DMS79 treated with DMSO at 0.1 percent for 48 hours (cell line): ENCODE results near the gene SAMD4A.

Experiments
- DNase-seq: peaks from one replicate; lab custom pipeline; 2025; lab: John Stamatoyannopoulos, UW

The SAMD4A gene

GRCh38 chr14:54660604-54661111 is 93.7 kb downstream of the SAMD4A start:
- no peak for DNase-seq

GRCh38 chr14:54662491-54663133 is 95.7 kb downstream of the SAMD4A start:
- DNase-seq, result no peak

- no peak for DNase-seq
Observed at GRCh38 chr14:54664961-54665360, 98.0 kb downstream of the SAMD4A start.

- DNase-seq, result no peak
Observed at GRCh38 chr14:54665946-54666345, 99.0 kb downstream of the SAMD4A start.

- DNase-seq, result no peak
Observed at GRCh38 chr14:54667026-54667744, 100.3 kb downstream of the SAMD4A start.

- DNase-seq, result no peak
Observed at GRCh38 chr14:54667764-54668163, 100.8 kb downstream of the SAMD4A start.

- DNase-seq, result no peak
Observed at GRCh38 chr14:54669721-54670561, 103.0 kb downstream of the SAMD4A start.

GRCh38 chr14:54671537-54671936 is 104.6 kb downstream of the SAMD4A start:
- no peak for DNase-seq

- DNase-seq, result no peak
Observed at GRCh38 chr14:54672181-54672580, 105.3 kb downstream of the SAMD4A start.

GRCh38 chr14:54672688-54673087 is 105.8 kb downstream of the SAMD4A start:
- DNase-seq, result no peak

- DNase-seq, result no peak
Observed at GRCh38 chr14:54673193-54674045, 106.5 kb downstream of the SAMD4A start.

- DNase-seq, result no peak
Observed at GRCh38 chr14:54674046-54674741, 107.3 kb downstream of the SAMD4A start.

GRCh38 chr14:54675236-54676128 is 108.6 kb downstream of the SAMD4A start:
- no peak for DNase-seq

GRCh38 chr14:54676812-54677708 is 110.1 kb downstream of the SAMD4A start:
- no peak for DNase-seq

- DNase-seq, result no peak
Observed at GRCh38 chr14:54680651-54681050, 113.7 kb downstream of the SAMD4A start.

- no peak for DNase-seq
Observed at GRCh38 chr14:54681811-54682261, 114.9 kb downstream of the SAMD4A start.

- no peak for DNase-seq
Observed at GRCh38 chr14:54682578-54682977, 115.7 kb downstream of the SAMD4A start.

- no peak for DNase-seq
Observed at GRCh38 chr14:54683882-54684794, 117.2 kb downstream of the SAMD4A start.
